Heart right ventricle (tissue), 16 donors: Measurements from ENCODE around the gene HIGD1B. TPM values are rescaled to one million over a fixed set of nuclear protein-coding genes. Genes with fewer than 3 reads are reported as not detected.

ENCODE experiments used
- ATAC-seq, 8 donors: fragments of 200-7000 bp; cut with Tn5 transposase; one replicate each; pipeline ENCODE4 v1.9.1; 2020; ENCODE audit warnings: mild to moderate bottlenecking in 8 of 8, moderate library complexity in 8 of 8, moderate number of reproducible peaks in 1 of 8
- DNase-seq, 2 donors: peaks; one replicate each; pipeline ENCODE4 v3.0.0-alpha.2; 2020
- H3K27ac ChIP-seq, 10 donors: fragments of 200-600 bp; sonication (generic) in 2 of 10; one replicate each; pipeline versions ENCODE4 v1.5.0 to v1.8.0; 2020 to 2022; ENCODE audit warnings: mild to moderate bottlenecking in 3 of 10
- H3K27me3 ChIP-seq, 7 donors: fragments of 200-600 bp; one replicate each; pipeline ENCODE4 v1.8.0; 2021 to 2022; ENCODE audit warnings: mild to moderate bottlenecking in 2 of 7
- H3K36me3 ChIP-seq, 9 donors: fragments of 200-600 bp; sonication (generic) in 1 of 9; one replicate each; pipeline versions ENCODE4 v1.5.0 to v1.8.0; 2020 to 2022; ENCODE audit warnings: mild to moderate bottlenecking in 2 of 9
- H3K4me1 ChIP-seq, 9 donors: fragments of 200-600 bp; sonication (generic) in 1 of 9; one replicate each; pipeline versions ENCODE4 v1.5.0 to v1.8.0; 2020 to 2022; ENCODE audit warnings: mild to moderate bottlenecking in 4 of 9
- H3K4me3 ChIP-seq, 10 donors: fragments of 200-600 bp; sonication (generic) in 2 of 10; one replicate each; pipeline versions ENCODE4 v1.5.0 to v1.8.0; 2020 to 2022; ENCODE audit warnings: mild to moderate bottlenecking in 7 of 10, moderate library complexity in 2 of 10
- H3K9me3 ChIP-seq, 11 donors: fragments of 200-600 bp in 10 of 11; sonication (generic) in 2 of 11; one replicate each; pipeline versions ENCODE4 v1.5.0 to v1.8.0; 2013 to 2022; ENCODE audit warnings: mild to moderate bottlenecking in 2 of 11, control low read depth in 1 of 11, moderate library complexity in 1 of 11
- CTCF ChIP-seq, 9 donors: fragments of 200-600 bp; sonication (generic) in 2 of 9; IDR thresholded peaks; one replicate each; pipeline versions ENCODE4 v1.5.0 to v1.8.0; 2021 to 2022; ENCODE audit warnings: antibody characterized with exemption in 9 of 9, mild to moderate bottlenecking in 5 of 9, moderate library complexity in 1 of 9
- WGBS, 2 donors: extraction: QIAGEN DNeasy Blood & Tissue Kit; methylation state at CpG; one replicate each; pipeline ENCODE4 v1.1.7; 2013; ENCODE audit warnings: inconsistent platforms in 1 of 2; 5-methylcytosine and 5-hydroxymethylcytosine counted together
- intact Hi-C, 10 donors: fragments of 100-400 bp; cut with DNase I; formaldehyde crosslinking; loops; one replicate each; pipeline versions ENCODE4 v1.11.1 to v1.14.2; 2022
- polyA plus RNA-seq, 2 donors: library from polyadenylated mRNA; stranded (reverse); fragments of 200-250 nt; gene quantifications; one replicate each; pipeline ENCODE4 v1.2.3, GENCODE V29; 2013
- total RNA-seq, 10 donors: library from RNA; stranded (reverse); fragmentation: NEBNext Ultra II Directional in 3 of 10; extraction: Animal tissue kit (Norgen Biotek cat#: 25700) in 3 of 10; gene quantifications; one replicate each; pipeline versions ENCODE4 v1.2.1 to v1.2.4, GENCODE V29; 2021 to 2023
- donor health status: Arrhythmogenic right ventricular cardiomyopathy.
- donor health status: ischemic (EF 13 %, LVEDD 7.1; RV severe dilation, severe dysfunction).
- donor health status: healthy with polysubstance abuse.
- donor health status: DM: no; HTN: yes; CAD: no.
- donor health status: DM: no; HTN: no; CAD: no.
- donor health status: ischemic (EF 25% LVEDD 6.9; RV normal size, moderate dysfunction).
- donor health status: ischemic (EF 25% LVEDD 5.7; RV mildly dilated, moderate dysfunction).
- donor health status: healthy.
- donor health status: DM: yes; HTN: yes; CAD: no.
- donor health status: Ischemic cardiomyopathy.
- donor health status: ischemic (EF 35%, LVEDD 5.7; RV mildly dilated, moderate dysfunction).
- donor health status: nonischemic (EF 11% LVEDD 7.7; RV severe dilation, severe dysfunction).
- donor health status: DM: yes; HTN: yes; CAD: no.
- donor health status: PGD.
- donor health status: ischemic (EF 29% LVEDD 5.4; RV normal size, mild dysfunction).
- donor health status: nonischemic (EF 23%, LVEDD 6.1; RV moderate dilation, normal function).

The HIGD1B gene
- total and polyA plus RNA-seq, 12 donors = 4.7 to 61.9 (median 9.4) TPM

DNA sequence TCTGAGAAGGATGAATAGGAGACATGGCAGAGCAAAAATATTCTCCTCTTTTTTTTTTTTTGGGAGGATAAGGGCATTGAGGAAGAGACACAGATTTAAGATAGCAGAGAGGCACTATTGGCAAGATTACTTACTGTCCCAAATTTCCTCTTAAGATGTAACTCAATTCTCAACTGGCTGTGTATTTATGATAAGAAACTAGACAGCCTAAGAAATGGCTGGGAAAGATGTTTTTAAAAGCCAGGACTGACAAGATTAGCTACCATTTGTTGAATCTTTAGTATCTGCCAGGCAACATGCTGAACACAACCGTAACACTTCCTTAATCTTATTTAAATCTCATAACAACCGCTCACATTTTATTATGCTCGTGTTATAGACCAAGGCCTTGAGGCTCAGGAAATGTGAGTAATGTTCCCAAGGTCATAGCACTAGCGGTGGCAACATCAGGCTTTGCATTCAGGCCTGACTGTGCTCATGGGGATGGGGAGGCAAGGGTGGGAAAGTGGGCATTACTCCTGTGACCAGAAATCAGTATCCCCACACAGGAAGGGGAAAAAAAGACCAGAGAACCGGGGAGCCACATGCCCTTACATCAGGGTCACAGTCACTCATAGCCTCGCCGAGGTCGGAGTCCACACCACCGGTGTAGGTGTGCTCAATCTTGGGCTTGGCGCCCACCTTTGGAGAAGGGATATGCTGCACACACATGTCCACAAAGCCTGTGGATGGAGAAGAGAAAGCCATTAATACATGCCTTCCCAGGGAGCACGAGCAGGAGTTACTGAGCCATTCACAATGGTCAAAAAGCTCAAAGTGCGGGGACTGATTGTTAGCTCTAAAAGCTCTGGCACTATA is 15.6 kb downstream of the HIGD1B start:
- DNase-seq (no peak), ATAC-seq (no peak)
- Histone ChIP-seq H3K4me3 (no peak overlapping the region), H3K4me1 (peaks cover 0 to 18% (median 0%) of the 10 kb centered on the region in 9 donors), H3K27ac (no peak overlapping the region), H3K36me3 (peaks cover 0 to 98% (median 59%) of the 10 kb centered on the region in 9 donors), H3K27me3 (no peaks in the 10 kb centered on the region), H3K9me3 (no peaks in the 10 kb centered on the region)
- intact Hi-C loops = loop anchor here in 1 of 10 donors (5.0 kb wide), 1 partner anchor 86 kb away; no protein-coding TSS in a partner anchor
- no peak for TF ChIP-seq CTCF (IDR thresholded peaks at IDR 0.05)
- WGBS, 2 donors = 88 to 93% methylated on average over 12 of the region's 12 CpGs

GRCh38 chr17:44864831-44865230 is 17.1 kb downstream of the HIGD1B start:
- peaks cover 0 to 20% (median 0%) of the 10 kb centered on the region in 9 donors for H3K4me1 ChIP-seq
- ATAC-seq = peak in 7 of 8 donors; percentile 18 to 42 (median 29)
- no peaks in the 10 kb centered on the region for H3K27me3 ChIP-seq
- no peak overlapping the region for H3K4me3 ChIP-seq
- peaks cover 0 to 98% (median 49%) of the 10 kb centered on the region in 9 donors for H3K36me3 ChIP-seq
- intact Hi-C loops = loop anchor here (1.0 to 5.0 kb wide), 4 partner anchors 86 to 90 kb away; no protein-coding TSS in a partner anchor
- TF ChIP-seq CTCF (IDR thresholded peaks at IDR 0.05) = no peak
- H3K27ac ChIP-seq = no peak overlapping the region
- 66 to 69% methylated on average over 10 of the region's 10 CpGs for WGBS, 2 donors
- DNase-seq = no peak
- no peaks in the 10 kb centered on the region for H3K9me3 ChIP-seq

GRCh38 chr17:44865231-44865660 is 17.6 kb downstream of the HIGD1B start:
- peaks cover 0 to 98% (median 45%) of the 10 kb centered on the region in 9 donors for H3K36me3 ChIP-seq
- intact Hi-C loops = loop anchor here in 9 of 10 donors (1.0 to 2.0 kb wide), 3 partner anchors 86 to 90 kb away; no protein-coding TSS in a partner anchor
- DNase-seq = peak; percentile 34 to 79
- peak overlapping the region in 1 of 10 donors; percentile 18 for H3K27ac ChIP-seq
- ATAC-seq = peak; percentile 60 to 87 (median 80)
- H3K4me3 ChIP-seq = no peak overlapping the region
- no peaks in the 10 kb centered on the region for H3K27me3 ChIP-seq
- TF ChIP-seq CTCF (IDR thresholded peaks at IDR 0.05) = peak; percentile 71 to 91 (median 86)
- no peaks in the 10 kb centered on the region for H3K9me3 ChIP-seq
- H3K4me1 ChIP-seq = peaks cover 0 to 20% (median 0%) of the 10 kb centered on the region in 9 donors
- 59 to 68% methylated on average over 1 of the region's 1 CpG for WGBS, 2 donors

- Histone ChIP-seq H3K4me1 (peaks cover 0 to 20% (median 0%) of the 10 kb centered on the region in 9 donors), H3K27me3 (no peaks in the 10 kb centered on the region), H3K9me3 (no peaks in the 10 kb centered on the region), H3K36me3 (peaks cover 0 to 98% (median 46%) of the 10 kb centered on the region in 9 donors), H3K4me3 (no peak overlapping the region), H3K27ac (no peak overlapping the region)
- ATAC-seq (no peak), DNase-seq (no peak)
- no peak for TF ChIP-seq CTCF (IDR thresholded peaks at IDR 0.05)
- WGBS, 2 donors = 86 to 87% methylated on average over 6 of the region's 6 CpGs
- intact Hi-C loops = loop anchor here in 9 of 10 donors (1.0 to 2.0 kb wide), 3 partner anchors 87 to 91 kb away; no protein-coding TSS in a partner anchor
Measured at GRCh38 chr17:44865931-44866330, 18.2 kb downstream of the HIGD1B start.
